GM12891 (cell line): ENCODE data around the gene YIPF6.
A peak's percentile ranks its signal among the peaks of the same experiment; 100 is the strongest.
"Not testable (repeated sequence)": the region's sequence is repeated elsewhere in the genome, so short reads cannot be mapped to it uniquely, and the experiment has no call there.

ENCODE experiments used
- DNase-seq: peaks from one replicate; pipeline ENCODE4 v3.0.0; 2011; ENCODE audit warnings: low spot score; ENCODE audit not compliant: insufficient read length
- FAIRE-seq: peaks from 2 replicates; lab custom pipeline; 2011; peaks lifted over from hg19 to GRCh38; lab: Jason Lieb, UNC
- PAX5 ChIP-seq: IDR thresholded peaks from 2 replicates; pipeline ENCODE4 v1.6.1; 2011; ENCODE audit warnings: low read length, moderate library complexity, mild to moderate bottlenecking; ENCODE audit not compliant: insufficient read depth, severe bottlenecking
- POLR2A ChIP-seq: IDR thresholded peaks from 2 replicates; pipeline ENCODE4 v1.6.1; 2011; ENCODE audit warnings: low read depth, low read length, control low read depth
- POLR2AphosphoS5 ChIP-seq: IDR thresholded peaks from 2 replicates; pipeline ENCODE4 v1.6.1; 2011; ENCODE audit warnings: low read depth, low read length, control low read depth
- POU2F2 ChIP-seq: IDR thresholded peaks from 2 replicates; pipeline ENCODE4 v1.6.1; 2011; ENCODE audit warnings: low read depth, mild to moderate bottlenecking, control low read depth, low read length, moderate library complexity
- SPI1 ChIP-seq: IDR thresholded peaks from 2 replicates; pipeline ENCODE4 v1.6.1; 2011; ENCODE audit warnings: low read depth, low read length, control low read depth
- TAF1 ChIP-seq: IDR thresholded peaks from 2 replicates; pipeline ENCODE4 v1.6.1; 2011; ENCODE audit warnings: low read depth, low read length, control low read depth

YIPF6 gene

DNA sequence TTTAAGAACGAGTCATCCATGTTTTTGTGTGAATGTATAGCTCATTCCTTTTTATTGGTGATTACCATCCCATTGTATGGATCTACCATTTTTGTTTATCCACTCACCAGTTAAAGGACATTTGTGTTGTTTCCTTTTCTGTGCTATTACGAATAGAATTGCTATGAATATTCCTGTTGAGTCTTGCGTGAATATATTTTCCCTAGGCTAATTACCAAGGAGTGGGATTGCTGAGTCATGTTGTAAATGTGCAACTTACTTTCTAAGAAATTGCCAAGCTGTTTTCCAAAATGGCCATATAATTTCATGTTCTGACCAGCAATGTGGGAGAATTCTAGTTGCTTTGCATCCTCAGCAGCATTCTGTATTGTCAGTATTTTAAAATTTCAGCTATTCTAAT lies 51.3 kb downstream of the YIPF6 start:
- TF ChIP-seq POU2F2, result no peak
- TF ChIP-seq TAF1, result no peak
- no peak for TF ChIP-seq PAX5
- no peak for TF ChIP-seq POLR2AphosphoS5
- no peak for TF ChIP-seq SPI1
- TF ChIP-seq POLR2A, result no peak
- no peak for DNase-seq
- no peak for FAIRE-seq

- no peak for FAIRE-seq
- no peak for TF ChIP-seq POLR2A
- no peak for TF ChIP-seq POLR2AphosphoS5
Measured at GRCh38 chrX:68556036-68556435, 57.2 kb downstream of the YIPF6 start.

GRCh38 chrX:68557126-68557525 lies 58.3 kb downstream of the YIPF6 start:
- FAIRE-seq, DNase-seq: not testable (repeated sequence)

More at GRCh38 chrX:68556036-68556435, 57.2 kb downstream of the YIPF6 start:
- no peak for DNase-seq

DNA sequence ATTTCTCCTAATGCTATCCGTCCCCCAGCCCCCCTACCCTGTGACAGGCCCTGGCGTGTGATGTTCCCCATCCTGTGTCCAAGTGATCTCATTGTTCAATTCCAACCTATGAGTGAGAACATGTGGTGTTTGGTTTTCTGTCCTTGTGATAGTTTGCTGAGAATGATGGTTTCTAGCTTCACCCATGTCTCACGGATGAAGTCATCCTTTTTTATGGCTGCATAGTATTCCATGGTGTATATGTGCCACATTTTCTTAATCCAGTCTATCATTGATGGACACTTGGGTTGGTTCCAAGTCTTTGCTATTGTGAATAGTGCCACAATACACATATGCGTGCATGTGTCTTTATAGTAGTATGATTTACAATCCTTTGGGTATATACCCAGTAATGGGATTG lies 61.1 kb downstream of the YIPF6 start:
- not testable (repeated sequence) for DNase-seq, FAIRE-seq

GRCh38 chrX:68568136-68568535 lies 69.3 kb downstream of the YIPF6 start:
- TF ChIP-seq POU2F2 (no peak), TAF1 (no peak), POLR2A (no peak), POLR2AphosphoS5 (no peak), SPI1 (no peak), PAX5 (no peak)
- FAIRE-seq, result peak; percentile 67
- DNase-seq, result no peak

DNA sequence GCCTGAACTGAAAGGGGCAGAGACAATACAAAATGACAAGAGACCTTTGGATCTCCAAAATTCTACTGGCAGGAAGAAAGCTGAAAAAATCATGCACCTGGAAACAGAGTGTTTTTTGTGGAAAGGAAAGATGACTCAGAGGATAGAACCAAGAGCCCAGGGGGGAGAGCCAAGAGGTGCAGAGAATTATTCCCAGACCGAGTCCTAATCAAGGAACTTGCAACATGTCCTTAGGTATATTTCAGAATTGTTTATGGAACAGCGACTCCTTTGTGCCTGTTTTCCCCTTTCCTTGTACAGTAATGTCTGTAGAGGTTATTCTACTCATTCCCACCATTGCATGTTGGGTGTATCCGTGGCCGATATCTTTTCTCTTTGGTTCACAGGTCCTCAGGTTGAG lies 71.7 kb downstream of the YIPF6 start:
- no peak for TF ChIP-seq PAX5
- TF ChIP-seq POU2F2, result no peak
- TF ChIP-seq TAF1, result no peak
- no peak for TF ChIP-seq POLR2A
- no peak for TF ChIP-seq POLR2AphosphoS5
- TF ChIP-seq SPI1, result no peak
- no peak for FAIRE-seq
- DNase-seq, result no peak

DNA sequence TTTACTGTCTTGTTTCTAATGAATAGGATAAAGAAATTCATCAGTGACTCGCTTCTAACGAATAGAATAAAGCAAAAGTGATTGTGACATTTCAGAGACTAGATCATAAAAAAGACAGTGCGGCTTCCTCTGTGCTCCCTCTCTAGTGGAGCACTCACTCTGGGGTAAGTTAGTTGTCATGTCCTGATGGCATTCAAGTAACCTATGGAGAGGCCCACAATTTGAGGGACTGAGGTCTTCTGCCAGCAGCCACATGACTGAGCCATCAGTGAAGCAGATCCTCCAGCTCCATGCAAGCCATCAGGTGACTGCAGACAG lies 72.4 kb downstream of the YIPF6 start:
- FAIRE-seq, result no peak
- no peak for TF ChIP-seq POLR2A

DNA sequence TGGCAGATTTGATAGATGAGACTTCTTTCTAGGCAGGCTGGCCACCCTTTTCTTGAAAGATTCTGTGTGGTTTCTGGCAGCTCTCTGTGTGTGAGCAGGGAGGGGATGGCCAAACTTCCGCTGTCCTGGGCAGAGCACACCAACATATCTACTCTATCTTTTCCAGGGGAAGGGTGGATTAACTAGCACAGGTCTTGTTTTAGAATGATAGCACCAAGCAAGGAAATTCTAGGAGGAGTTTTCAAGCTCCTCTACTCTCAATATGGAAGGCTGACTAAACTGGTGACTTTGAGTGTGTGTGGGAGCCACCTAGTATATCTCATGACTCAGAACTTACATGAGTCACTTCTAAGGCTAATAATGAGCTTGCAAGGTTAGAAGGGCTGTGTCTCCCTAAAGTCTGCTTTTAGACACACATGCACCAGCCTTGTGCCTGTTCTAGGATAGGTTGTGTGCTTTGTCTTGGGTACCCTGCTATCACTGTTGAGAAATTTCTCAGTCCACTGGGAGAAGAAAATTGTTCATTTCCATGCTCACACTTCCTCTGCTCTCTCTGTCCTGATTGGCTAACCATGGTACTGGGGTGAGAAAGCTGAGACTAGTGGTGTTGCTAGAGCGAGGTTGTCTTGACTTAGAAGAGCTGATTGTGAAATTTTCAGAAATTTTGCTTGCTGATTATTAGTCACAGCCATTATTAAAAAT lies 72.9 kb downstream of the YIPF6 start:
- TF ChIP-seq POLR2A (no peak), POLR2AphosphoS5 (no peak), SPI1 (peak; percentile 35; the same call in 1 of the 2 replicates), POU2F2 (no peak)
- peak; percentile 52 for FAIRE-seq
- no peak for DNase-seq

More for the DNA sequence above, 72.4 kb downstream of the YIPF6 start:
- DNase-seq, result no peak

DNA sequence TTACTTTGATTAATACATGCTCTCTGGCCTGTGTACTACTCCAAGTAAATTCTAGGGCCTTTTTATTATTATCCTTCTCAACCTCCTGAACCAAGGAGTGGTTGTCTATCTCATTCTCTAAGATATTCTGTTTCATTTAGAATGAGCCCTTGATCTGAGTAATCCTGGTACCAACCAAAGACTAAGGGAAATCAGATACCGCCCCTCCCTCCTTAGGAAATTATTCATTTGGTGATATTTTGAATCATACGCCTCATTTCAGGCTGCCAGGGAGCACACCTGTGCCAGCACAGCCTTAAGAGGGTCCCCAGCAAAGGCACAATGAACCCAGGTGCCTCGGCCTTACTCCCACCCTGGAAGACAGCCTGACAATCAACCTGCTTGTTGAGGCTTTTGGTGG lies 75.4 kb downstream of the YIPF6 start:
- DNase-seq (no peak), FAIRE-seq (no peak)
- TF ChIP-seq POLR2A (no peak), PAX5 (no peak), TAF1 (no peak), POU2F2 (no peak), POLR2AphosphoS5 (no peak), SPI1 (no peak)

GRCh38 chrX:68579810-68580209 lies 81.0 kb downstream of the YIPF6 start:
- FAIRE-seq (no peak), DNase-seq (no peak)
- TF ChIP-seq PAX5 (no peak), POLR2AphosphoS5 (no peak), POU2F2 (no peak), POLR2A (no peak), SPI1 (no peak), TAF1 (no peak)

- FAIRE-seq, result no peak
- no peak for DNase-seq
- TF ChIP-seq POLR2AphosphoS5 (no peak), POLR2A (no peak), POU2F2 (no peak), PAX5 (no peak), SPI1 (no peak), TAF1 (no peak)
Measured at GRCh38 chrX:68584221-68584620, 85.4 kb downstream of the YIPF6 start.
